NB4 (cell line): Measurements from ENCODE around the gene RAB20.

Source experiments
- CTCF ChIP-seq: IDR thresholded peaks from one replicate; pipeline ENCODE4 v1.5.1; 2012; ENCODE audit warnings: low read depth, low read length
- POLR2A ChIP-seq: IDR thresholded peaks from 2 replicates; pipeline ENCODE4 v1.6.1; 2011; ENCODE audit warnings: mild to moderate bottlenecking; ENCODE audit not compliant: insufficient read length; ENCODE audit errors: extremely low read depth

GRCh38 chr13:110483386-110483968 is 78.0 kb downstream of the RAB20 start:
- TF ChIP-seq CTCF (no peak), POLR2A (no peak)
